K562 (cell line): ENCODE data around the gene SFXN3. TPM values are rescaled to one million over a fixed set of nuclear protein-coding genes. Genes with fewer than 3 reads are reported as not detected.

Experiments
- CTBP1 ChIP-seq: fragments of 450-650 bp; IDR thresholded peaks from 2 replicates; pipeline ENCODE4 v1.6.1; 2016; ENCODE audit warnings: borderline replicate concordance
- HDAC8 ChIP-seq: fragments of 450-650 bp; IDR thresholded peaks from 2 replicates; pipeline ENCODE4 v1.6.1; 2016; ENCODE audit warnings: mild to moderate bottlenecking, missing genetic modification characterization, moderate library complexity, missing compliant biosample characterization
- ILK ChIP-seq: fragments of 450-650 bp; IDR thresholded peaks from 2 replicates; pipeline ENCODE4 v1.6.1; 2016; ENCODE audit warnings: missing genetic modification characterization, low read depth, mild to moderate bottlenecking, missing compliant biosample characterization, moderate library complexity, borderline replicate concordance
- KLF10 ChIP-seq: fragments of 250-450 bp; sonication (Bioruptor Pico); IDR thresholded peaks from 2 replicates; pipeline ENCODE4 v1.6.1; 2021; ENCODE audit warnings: matching md5 sums
- PHF8 ChIP-seq: fragments of 200-600 bp; sonication (generic); IDR thresholded peaks from 2 replicates; pipeline ENCODE4 v1.6.1; 2012; ENCODE audit warnings: mixed run types, mild to moderate bottlenecking, inconsistent platforms, low read length, moderate library complexity, borderline replicate concordance
- PML ChIP-seq: IDR thresholded peaks from 2 replicates; pipeline ENCODE4 v1.6.1; 2012; ENCODE audit warnings: low read length, inconsistent platforms
- POLR3G ChIP-seq: IDR thresholded peaks from 2 replicates; pipeline ENCODE4 v1.6.1; 2011; ENCODE audit not compliant: insufficient read length, insufficient replicate concordance; ENCODE audit errors: extremely low read depth
- RBM17 ChIP-seq: fragments of 200-400 bp; formaldehyde crosslinking; IDR thresholded peaks from 2 replicates; pipeline ENCODE4 v1.6.1; 2017; ENCODE audit warnings: low read depth, mild to moderate bottlenecking, low read length, borderline replicate concordance
- ZNF699 ChIP-seq: fragments of 250-450 bp; sonication (Bioruptor Pico); IDR thresholded peaks from 2 replicates; pipeline ENCODE4 v1.8.0; 2021; ENCODE audit warnings: mild to moderate bottlenecking, moderate library complexity; ENCODE audit not compliant: insufficient replicate concordance
- polyA plus RNA-seq, 8 experiments: library from polyadenylated mRNA; depleted of rRNA in 4 of 8; stranded (reverse) in 5 of 8; unstranded in 3 of 8; fragments of >200 nt; fragmentation: Nextera tagmentation in 2 of 8; fragmentation: Illumina TruSeq in 1 of 8; extraction: Ambion mirVana in 2 of 8; extraction: Trizol in 1 of 8; gene quantifications; 2 replicates each; pipeline versions ENCODE4 v1.2.1 to v1.2.3, GENCODE V29; 2011 to 2014; ENCODE audit warnings: inconsistent platforms in 1 of 8, missing spikeins in 1 of 8
- total RNA-seq, 7 experiments: library from RNA; depleted of rRNA in 6 of 7; stranded (reverse); fragments of >200 nt in 6 of 7; fragmentation: Illumina TruSeq in 2 of 7; extraction: Trizol in 2 of 7; gene quantifications; 2 replicates each; pipeline versions ENCODE4 v1.2.1 to v1.2.3, GENCODE V29; 2011 to 2021; ENCODE audit warnings: low replicate concordance in 1 of 7
- TF ChIP-seq, protein P1 (sequence below): sonication (generic); formaldehyde crosslinking; IDR thresholded peaks from 2 replicates; pipeline ENCODE4 v1.5.0; 2020; ENCODE audit warnings: missing genetic modification reagents
- TF ChIP-seq, protein P2 (sequence below): fragments of 450-650 bp; IDR thresholded peaks from 2 replicates; pipeline ENCODE4 v1.6.1; 2018; ENCODE audit not compliant: partially characterized antibody
- TF ChIP-seq, protein P3 (sequence below): fragments of 150-350 bp; conservative IDR thresholded peaks from 2 replicates; pipeline ENCODE4 v1.6.1; 2014; ENCODE audit warnings: low read length
- TF ChIP-seq, protein P4 (sequence below): fragments of 450-650 bp; IDR thresholded peaks from 2 replicates; pipeline ENCODE4 v1.6.1; 2014; ENCODE audit warnings: low read depth, mild to moderate bottlenecking, moderate library complexity, borderline replicate concordance
- TF ChIP-seq, protein P5 (sequence below): fragments of 200-800 bp; sonication (Bioruptor generic); IDR thresholded peaks from 2 replicates; pipeline ENCODE4 v1.6.1; 2017; ENCODE audit warnings: missing genetic modification characterization, missing compliant biosample characterization
- TF ChIP-seq, protein P6 (sequence below), 2 experiments: fragments of 250-450 bp in 1 of 2; fragments of 450-650 bp in 1 of 2; sonication (Bioruptor Pico) in 1 of 2; IDR thresholded peaks; 2 replicates each; pipeline versions ENCODE4 v1.6.1 to v1.8.0; 2016 to 2021; ENCODE audit warnings: mild to moderate bottlenecking in 2 of 2, moderate library complexity in 2 of 2, missing compliant biosample characterization in 1 of 2, missing genetic modification characterization in 1 of 2

SFXN3 gene
- total and polyA plus RNA-seq, 9 of the 15 experiments (the other 6 are each of a cell fraction or from before 2014, with no cell fraction given), result 0.24 to 4.6 (median 0.86) TPM

DNA sequence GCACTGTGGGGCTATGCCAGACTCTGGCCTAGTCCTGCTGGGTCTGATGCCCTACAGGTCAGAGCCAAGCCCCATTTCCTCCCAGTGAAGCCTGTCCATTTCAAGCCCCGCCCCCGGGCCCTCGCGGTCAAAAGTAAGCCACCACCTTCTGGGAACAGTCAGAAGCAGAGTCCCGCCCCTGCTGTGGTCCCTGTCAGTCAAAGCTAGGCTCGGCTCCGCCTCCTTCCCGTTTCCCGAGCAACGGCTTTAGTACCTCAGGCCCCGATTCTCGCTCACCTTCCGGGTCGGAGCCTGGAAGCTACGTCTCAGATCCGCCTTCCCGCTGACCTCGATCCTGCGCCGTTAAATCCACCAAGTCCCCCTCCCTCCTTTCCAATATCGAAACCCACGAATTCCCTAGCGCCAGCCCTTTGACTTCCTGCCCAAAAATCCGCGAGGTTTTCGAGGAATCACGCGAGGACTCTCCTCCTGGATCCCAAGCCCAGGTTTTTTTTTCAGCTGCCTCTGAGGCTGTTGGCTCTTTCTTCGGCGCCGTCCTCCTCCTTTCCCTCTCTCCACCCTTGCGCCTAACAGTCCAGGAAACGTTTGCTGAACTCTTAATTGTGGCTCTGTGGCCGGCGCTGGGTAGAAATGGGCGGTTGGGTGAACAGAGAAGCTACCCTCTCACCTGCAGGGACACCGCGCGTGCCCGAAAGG lies 11.8 kb downstream of the SFXN3 start (continued):
- TF ChIP-seq POLR3G, result no peak
- no peak for TF ChIP-seq RBM17
- TF ChIP-seq HDAC8 (tag), result no peak
- TF ChIP-seq, protein P1, sequence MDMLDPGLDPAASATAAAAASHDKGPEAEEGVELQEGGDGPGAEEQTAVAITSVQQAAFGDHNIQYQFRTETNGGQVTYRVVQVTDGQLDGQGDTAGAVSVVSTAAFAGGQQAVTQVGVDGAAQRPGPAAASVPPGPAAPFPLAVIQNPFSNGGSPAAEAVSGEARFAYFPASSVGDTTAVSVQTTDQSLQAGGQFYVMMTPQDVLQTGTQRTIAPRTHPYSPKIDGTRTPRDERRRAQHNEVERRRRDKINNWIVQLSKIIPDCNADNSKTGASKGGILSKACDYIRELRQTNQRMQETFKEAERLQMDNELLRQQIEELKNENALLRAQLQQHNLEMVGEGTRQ (CRISPR knock-in tag), result no peak
- TF ChIP-seq PHF8, result peak; percentile 67; the same call in 1 of the 2 replicates
- TF ChIP-seq, protein P2, sequence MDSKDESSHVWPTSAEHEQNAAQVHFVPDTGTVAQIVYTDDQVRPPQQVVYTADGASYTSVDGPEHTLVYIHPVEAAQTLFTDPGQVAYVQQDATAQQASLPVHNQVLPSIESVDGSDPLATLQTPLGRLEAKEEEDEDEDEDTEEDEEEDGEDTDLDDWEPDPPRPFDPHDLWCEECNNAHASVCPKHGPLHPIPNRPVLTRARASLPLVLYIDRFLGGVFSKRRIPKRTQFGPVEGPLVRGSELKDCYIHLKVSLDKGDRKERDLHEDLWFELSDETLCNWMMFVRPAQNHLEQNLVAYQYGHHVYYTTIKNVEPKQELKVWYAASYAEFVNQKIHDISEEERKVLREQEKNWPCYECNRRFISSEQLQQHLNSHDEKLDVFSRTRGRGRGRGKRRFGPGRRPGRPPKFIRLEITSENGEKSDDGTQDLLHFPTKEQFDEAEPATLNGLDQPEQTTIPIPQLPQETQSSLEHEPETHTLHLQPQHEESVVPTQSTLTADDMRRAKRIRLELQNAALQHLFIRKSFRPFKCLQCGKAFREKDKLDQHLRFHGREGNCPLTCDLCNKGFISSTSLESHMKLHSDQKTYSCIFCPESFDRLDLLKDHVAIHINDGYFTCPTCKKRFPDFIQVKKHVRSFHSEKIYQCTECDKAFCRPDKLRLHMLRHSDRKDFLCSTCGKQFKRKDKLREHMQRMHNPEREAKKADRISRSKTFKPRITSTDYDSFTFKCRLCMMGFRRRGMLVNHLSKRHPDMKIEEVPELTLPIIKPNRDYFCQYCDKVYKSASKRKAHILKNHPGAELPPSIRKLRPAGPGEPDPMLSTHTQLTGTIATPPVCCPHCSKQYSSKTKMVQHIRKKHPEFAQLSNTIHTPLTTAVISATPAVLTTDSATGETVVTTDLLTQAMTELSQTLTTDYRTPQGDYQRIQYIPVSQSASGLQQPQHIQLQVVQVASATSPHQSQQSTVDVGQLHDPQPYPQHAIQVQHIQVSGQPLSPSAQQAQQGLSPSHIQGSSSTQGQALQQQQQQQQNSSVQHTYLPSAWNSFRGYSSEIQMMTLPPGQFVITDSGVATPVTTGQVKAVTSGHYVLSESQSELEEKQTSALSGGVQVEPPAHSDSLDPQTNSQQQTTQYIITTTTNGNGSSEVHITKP, result no peak
- TF ChIP-seq PML, result no peak
- no peak for TF ChIP-seq CTBP1
- no peak for TF ChIP-seq ILK (tag)
- TF ChIP-seq, protein P3, sequence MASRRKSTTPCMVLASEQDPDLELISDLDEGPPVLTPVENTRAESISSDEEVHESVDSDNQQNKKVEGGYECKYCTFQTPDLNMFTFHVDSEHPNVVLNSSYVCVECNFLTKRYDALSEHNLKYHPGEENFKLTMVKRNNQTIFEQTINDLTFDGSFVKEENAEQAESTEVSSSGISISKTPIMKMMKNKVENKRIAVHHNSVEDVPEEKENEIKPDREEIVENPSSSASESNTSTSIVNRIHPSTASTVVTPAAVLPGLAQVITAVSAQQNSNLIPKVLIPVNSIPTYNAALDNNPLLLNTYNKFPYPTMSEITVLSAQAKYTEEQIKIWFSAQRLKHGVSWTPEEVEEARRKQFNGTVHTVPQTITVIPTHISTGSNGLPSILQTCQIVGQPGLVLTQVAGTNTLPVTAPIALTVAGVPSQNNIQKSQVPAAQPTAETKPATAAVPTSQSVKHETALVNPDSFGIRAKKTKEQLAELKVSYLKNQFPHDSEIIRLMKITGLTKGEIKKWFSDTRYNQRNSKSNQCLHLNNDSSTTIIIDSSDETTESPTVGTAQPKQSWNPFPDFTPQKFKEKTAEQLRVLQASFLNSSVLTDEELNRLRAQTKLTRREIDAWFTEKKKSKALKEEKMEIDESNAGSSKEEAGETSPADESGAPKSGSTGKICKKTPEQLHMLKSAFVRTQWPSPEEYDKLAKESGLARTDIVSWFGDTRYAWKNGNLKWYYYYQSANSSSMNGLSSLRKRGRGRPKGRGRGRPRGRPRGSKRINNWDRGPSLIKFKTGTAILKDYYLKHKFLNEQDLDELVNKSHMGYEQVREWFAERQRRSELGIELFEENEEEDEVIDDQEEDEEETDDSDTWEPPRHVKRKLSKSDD, result 0 out of 2 replicates have a peak, but pooled peaks have one; percentile 64
- TF ChIP-seq, protein P4, sequence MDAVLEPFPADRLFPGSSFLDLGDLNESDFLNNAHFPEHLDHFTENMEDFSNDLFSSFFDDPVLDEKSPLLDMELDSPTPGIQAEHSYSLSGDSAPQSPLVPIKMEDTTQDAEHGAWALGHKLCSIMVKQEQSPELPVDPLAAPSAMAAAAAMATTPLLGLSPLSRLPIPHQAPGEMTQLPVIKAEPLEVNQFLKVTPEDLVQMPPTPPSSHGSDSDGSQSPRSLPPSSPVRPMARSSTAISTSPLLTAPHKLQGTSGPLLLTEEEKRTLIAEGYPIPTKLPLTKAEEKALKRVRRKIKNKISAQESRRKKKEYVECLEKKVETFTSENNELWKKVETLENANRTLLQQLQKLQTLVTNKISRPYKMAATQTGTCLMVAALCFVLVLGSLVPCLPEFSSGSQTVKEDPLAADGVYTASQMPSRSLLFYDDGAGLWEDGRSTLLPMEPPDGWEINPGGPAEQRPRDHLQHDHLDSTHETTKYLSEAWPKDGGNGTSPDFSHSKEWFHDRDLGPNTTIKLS, result peak; percentile 69; the same call in 1 of the 2 replicates
- TF ChIP-seq KLF10 (CRISPR knock-in tag), result no peak
- TF ChIP-seq, protein P5, sequence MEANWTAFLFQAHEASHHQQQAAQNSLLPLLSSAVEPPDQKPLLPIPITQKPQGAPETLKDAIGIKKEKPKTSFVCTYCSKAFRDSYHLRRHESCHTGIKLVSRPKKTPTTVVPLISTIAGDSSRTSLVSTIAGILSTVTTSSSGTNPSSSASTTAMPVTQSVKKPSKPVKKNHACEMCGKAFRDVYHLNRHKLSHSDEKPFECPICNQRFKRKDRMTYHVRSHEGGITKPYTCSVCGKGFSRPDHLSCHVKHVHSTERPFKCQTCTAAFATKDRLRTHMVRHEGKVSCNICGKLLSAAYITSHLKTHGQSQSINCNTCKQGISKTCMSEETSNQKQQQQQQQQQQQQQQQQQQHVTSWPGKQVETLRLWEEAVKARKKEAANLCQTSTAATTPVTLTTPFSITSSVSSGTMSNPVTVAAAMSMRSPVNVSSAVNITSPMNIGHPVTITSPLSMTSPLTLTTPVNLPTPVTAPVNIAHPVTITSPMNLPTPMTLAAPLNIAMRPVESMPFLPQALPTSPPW (CRISPR knock-in tag), result peak; percentile 61
- TF ChIP-seq, protein P6, sequence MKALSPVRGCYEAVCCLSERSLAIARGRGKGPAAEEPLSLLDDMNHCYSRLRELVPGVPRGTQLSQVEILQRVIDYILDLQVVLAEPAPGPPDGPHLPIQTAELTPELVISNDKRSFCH (CRISPR knock-in tag; IDR thresholded peaks at IDR 0.05), result no peak
- TF ChIP-seq, protein P6 (tag; IDR thresholded peaks at IDR 0.05), result no peak
- no peak for TF ChIP-seq ZNF699
